ENCODE data around the gene TTBK1.

TTBK1 gene

GRCh38 chr6:43242908-43243663, at the start of gene TTBK1:
TTBK1 (plus strand) TSS chr6:43243481; CDS start chr6:43246661, 3,180 bp downstream.
- H3K36me3 ChIP-seq (ENCODE audit: control insufficient read depth, insufficient read depth, low read length, severe bottlenecking): no peaks in the 10 kb centered on the region
- peaks cover 77% of the 10 kb centered on the region for H3K27me3 ChIP-seq (replicated peaks; ENCODE audit: control insufficient read depth, insufficient read depth, low read length)
- H3K9me3 ChIP-seq (ENCODE audit: control insufficient read depth, low read length): peaks cover 29% of the 10 kb centered on the region
- H3K4me1 ChIP-seq (ENCODE audit: control insufficient read depth, insufficient read depth, low read length): peaks cover 10% of the 10 kb centered on the region
- no peak within 1 kb of the TSS for H3K4me3 ChIP-seq (ENCODE audit: low read length)
- DNase-seq (ENCODE audit: low read depth): no peak
- no peak within 1 kb of the TSS for H3K9ac ChIP-seq (ENCODE audit: low read length)

GRCh38 chr6:43193929-43194328, 49.4 kb upstream of the TTBK1 start:
- H3K9ac ChIP-seq (ENCODE audit: low read length): no peak overlapping the region
- no peak for DNase-seq (ENCODE audit: low read depth)
- H3K36me3 ChIP-seq (ENCODE audit: control insufficient read depth, insufficient read depth, low read length, severe bottlenecking): peaks cover 43% of the 10 kb centered on the region
- H3K4me1 ChIP-seq (ENCODE audit: control insufficient read depth, insufficient read depth, low read length): no peaks in the 10 kb centered on the region
- H3K4me3 ChIP-seq (ENCODE audit: low read length): no peak overlapping the region
- no peaks in the 10 kb centered on the region for H3K27me3 ChIP-seq (replicated peaks; ENCODE audit: control insufficient read depth, insufficient read depth, low read length)
- H3K9me3 ChIP-seq (ENCODE audit: control insufficient read depth, low read length): no peaks in the 10 kb centered on the region

- no peak for DNase-seq (ENCODE audit: low read depth)
- Histone ChIP-seq H3K9ac (ENCODE audit: low read length) (no peak overlapping the region), H3K9me3 (ENCODE audit: control insufficient read depth, low read length) (no peaks in the 10 kb centered on the region), H3K4me1 (ENCODE audit: control insufficient read depth, insufficient read depth, low read length) (no peaks in the 10 kb centered on the region), H3K4me3 (ENCODE audit: low read length) (no peak overlapping the region), H3K36me3 (ENCODE audit: control insufficient read depth, insufficient read depth, low read length, severe bottlenecking) (peaks cover 48% of the 10 kb centered on the region), H3K27me3 (replicated peaks; ENCODE audit: control insufficient read depth, insufficient read depth, low read length) (no peaks in the 10 kb centered on the region)
Measured at GRCh38 chr6:43196337-43196736, 46.9 kb upstream of the TTBK1 start.

GRCh38 chr6:43199912-43200311, 43.4 kb upstream of the TTBK1 start:
- Histone ChIP-seq H3K9me3 (ENCODE audit: control insufficient read depth, low read length) (no peaks in the 10 kb centered on the region), H3K4me3 (ENCODE audit: low read length) (no peak overlapping the region), H3K4me1 (ENCODE audit: control insufficient read depth, insufficient read depth, low read length) (peaks cover 3% of the 10 kb centered on the region), H3K27me3 (replicated peaks; ENCODE audit: control insufficient read depth, insufficient read depth, low read length) (no peaks in the 10 kb centered on the region), H3K36me3 (ENCODE audit: control insufficient read depth, insufficient read depth, low read length, severe bottlenecking) (peaks cover 50% of the 10 kb centered on the region), H3K9ac (ENCODE audit: low read length) (no peak overlapping the region)
- no peak for DNase-seq (ENCODE audit: low read depth)

GRCh38 chr6:43200541-43200940, 42.7 kb upstream of the TTBK1 start:
- Histone ChIP-seq H3K27me3 (replicated peaks; ENCODE audit: control insufficient read depth, insufficient read depth, low read length) (no peaks in the 10 kb centered on the region), H3K9ac (ENCODE audit: low read length) (no peak overlapping the region), H3K36me3 (ENCODE audit: control insufficient read depth, insufficient read depth, low read length, severe bottlenecking) (peaks cover 50% of the 10 kb centered on the region), H3K4me3 (ENCODE audit: low read length) (no peak overlapping the region), H3K4me1 (ENCODE audit: control insufficient read depth, insufficient read depth, low read length) (peaks cover 4% of the 10 kb centered on the region), H3K9me3 (ENCODE audit: control insufficient read depth, low read length) (no peaks in the 10 kb centered on the region)
- DNase-seq (ENCODE audit: low read depth): no peak

- Histone ChIP-seq H3K9me3 (ENCODE audit: control insufficient read depth, low read length) (peaks cover 5% of the 10 kb centered on the region), H3K4me1 (ENCODE audit: control insufficient read depth, insufficient read depth, low read length) (peaks cover 4% of the 10 kb centered on the region), H3K27me3 (replicated peaks; ENCODE audit: control insufficient read depth, insufficient read depth, low read length) (no peaks in the 10 kb centered on the region), H3K4me3 (ENCODE audit: low read length) (no peak overlapping the region), H3K9ac (ENCODE audit: low read length) (no peak overlapping the region), H3K36me3 (ENCODE audit: control insufficient read depth, insufficient read depth, low read length, severe bottlenecking) (peaks cover 45% of the 10 kb centered on the region)
- DNase-seq (ENCODE audit: low read depth): no peak
Measured at GRCh38 chr6:43202451-43202850, 40.8 kb upstream of the TTBK1 start.

GRCh38 chr6:43203029-43203717, 40.1 kb upstream of the TTBK1 start:
- H3K9ac ChIP-seq (ENCODE audit: low read length): no peak overlapping the region
- peaks cover 4% of the 10 kb centered on the region for H3K4me1 ChIP-seq (ENCODE audit: control insufficient read depth, insufficient read depth, low read length)
- H3K9me3 ChIP-seq (ENCODE audit: control insufficient read depth, low read length): peaks cover 5% of the 10 kb centered on the region
- no peak for DNase-seq (ENCODE audit: low read depth)
- no peak overlapping the region for H3K4me3 ChIP-seq (ENCODE audit: low read length)
- H3K36me3 ChIP-seq (ENCODE audit: control insufficient read depth, insufficient read depth, low read length, severe bottlenecking): peaks cover 38% of the 10 kb centered on the region
- no peaks in the 10 kb centered on the region for H3K27me3 ChIP-seq (replicated peaks; ENCODE audit: control insufficient read depth, insufficient read depth, low read length)

GRCh38 chr6:43203718-43204095, 39.6 kb upstream of the TTBK1 start:
- Histone ChIP-seq H3K9me3 (ENCODE audit: control insufficient read depth, low read length) (peaks cover 5% of the 10 kb centered on the region), H3K4me1 (ENCODE audit: control insufficient read depth, insufficient read depth, low read length) (peaks cover 4% of the 10 kb centered on the region), H3K27me3 (replicated peaks; ENCODE audit: control insufficient read depth, insufficient read depth, low read length) (no peaks in the 10 kb centered on the region), H3K36me3 (ENCODE audit: control insufficient read depth, insufficient read depth, low read length, severe bottlenecking) (peaks cover 33% of the 10 kb centered on the region), H3K4me3 (ENCODE audit: low read length) (no peak overlapping the region), H3K9ac (ENCODE audit: low read length) (no peak overlapping the region)
- DNase-seq (ENCODE audit: low read depth): no peak

- H3K9ac ChIP-seq (ENCODE audit: low read length): no peak overlapping the region
- H3K4me1 ChIP-seq (ENCODE audit: control insufficient read depth, insufficient read depth, low read length): peaks cover 4% of the 10 kb centered on the region
- no peak overlapping the region for H3K4me3 ChIP-seq (ENCODE audit: low read length)
- no peaks in the 10 kb centered on the region for H3K27me3 ChIP-seq (replicated peaks; ENCODE audit: control insufficient read depth, insufficient read depth, low read length)
- no peak for DNase-seq (ENCODE audit: low read depth)
- H3K9me3 ChIP-seq (ENCODE audit: control insufficient read depth, low read length): peaks cover 5% of the 10 kb centered on the region
- H3K36me3 ChIP-seq (ENCODE audit: control insufficient read depth, insufficient read depth, low read length, severe bottlenecking): peaks cover 32% of the 10 kb centered on the region
Measured at GRCh38 chr6:43204271-43205105, 38.8 kb upstream of the TTBK1 start.

GRCh38 chr6:43205849-43206248, 37.4 kb upstream of the TTBK1 start:
- Histone ChIP-seq H3K4me3 (ENCODE audit: low read length) (no peak overlapping the region), H3K27me3 (replicated peaks; ENCODE audit: control insufficient read depth, insufficient read depth, low read length) (no peaks in the 10 kb centered on the region), H3K36me3 (ENCODE audit: control insufficient read depth, insufficient read depth, low read length, severe bottlenecking) (peaks cover 21% of the 10 kb centered on the region), H3K9me3 (ENCODE audit: control insufficient read depth, low read length) (peaks cover 5% of the 10 kb centered on the region), H3K9ac (ENCODE audit: low read length) (no peak overlapping the region), H3K4me1 (ENCODE audit: control insufficient read depth, insufficient read depth, low read length) (peaks cover 4% of the 10 kb centered on the region)
- DNase-seq (ENCODE audit: low read depth): no peak

GRCh38 chr6:43207286-43207685, 36.0 kb upstream of the TTBK1 start:
- H3K36me3 ChIP-seq (ENCODE audit: control insufficient read depth, insufficient read depth, low read length, severe bottlenecking): peaks cover 18% of the 10 kb centered on the region
- no peak overlapping the region for H3K4me3 ChIP-seq (ENCODE audit: low read length)
- peaks cover 5% of the 10 kb centered on the region for H3K9me3 ChIP-seq (ENCODE audit: control insufficient read depth, low read length)

More at GRCh38 chr6:43207286-43207685, 36.0 kb upstream of the TTBK1 start:
- peaks cover 4% of the 10 kb centered on the region for H3K4me1 ChIP-seq (ENCODE audit: control insufficient read depth, insufficient read depth, low read length)
- no peaks in the 10 kb centered on the region for H3K27me3 ChIP-seq (replicated peaks; ENCODE audit: control insufficient read depth, insufficient read depth, low read length)
- no peak overlapping the region for H3K9ac ChIP-seq (ENCODE audit: low read length)
- no peak for DNase-seq (ENCODE audit: low read depth)

Data from adipocyte (in vitro differentiated cells).